ENCODE results near the gene SLC44A3.
"Not testable (repeated sequence)": the region's sequence is repeated elsewhere in the genome, so short reads cannot be mapped to it uniquely, and the experiment has no call there.

The SLC44A3 gene

DNA sequence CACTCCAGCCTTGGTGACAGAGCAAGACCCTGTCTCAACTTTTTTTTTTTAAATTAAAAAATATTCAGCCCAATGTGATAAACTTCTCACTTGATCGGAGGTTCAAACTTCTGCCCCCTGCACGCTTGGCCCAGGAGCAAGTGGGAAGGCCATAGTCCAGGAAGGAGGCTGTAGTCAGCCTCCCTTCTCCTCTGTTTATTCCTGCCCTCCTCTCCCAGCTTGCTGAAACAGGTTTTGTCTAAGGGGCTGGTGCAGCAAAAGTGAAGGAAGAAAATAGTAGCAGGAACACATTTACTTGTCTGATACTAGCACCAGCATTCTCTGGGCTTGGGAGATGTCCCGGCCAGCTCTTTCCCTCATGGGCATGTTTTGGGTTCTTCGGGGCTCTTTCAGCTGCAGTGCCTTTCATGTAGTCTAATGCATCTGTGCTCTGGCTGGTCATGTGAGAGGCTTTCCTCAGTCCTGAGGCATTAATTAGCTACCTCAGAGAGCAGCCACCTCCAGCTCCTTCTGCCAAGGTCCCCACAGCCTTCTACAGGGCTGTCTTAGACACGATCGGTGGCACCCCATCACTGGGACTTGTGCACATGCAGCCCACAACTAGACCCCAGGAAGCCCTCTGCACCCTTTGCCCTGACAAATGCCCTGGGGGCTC is 12.9 kb downstream of the SLC44A3 start:
- no peak overlapping the region for H3K27ac Mint-ChIP-seq
- H3K9me3 Mint-ChIP-seq: no peaks in the 10 kb centered on the region
- no peak overlapping the region for H3K4me3 Mint-ChIP-seq
- H3K27me3 Mint-ChIP-seq (ENCODE audit: low read depth): peaks cover 45% of the 10 kb centered on the region
- H3K4me1 Mint-ChIP-seq (ENCODE audit: low read depth): no peaks in the 10 kb centered on the region
- no peaks in the 10 kb centered on the region for H3K36me3 Mint-ChIP-seq (ENCODE audit: low read depth)

DNA sequence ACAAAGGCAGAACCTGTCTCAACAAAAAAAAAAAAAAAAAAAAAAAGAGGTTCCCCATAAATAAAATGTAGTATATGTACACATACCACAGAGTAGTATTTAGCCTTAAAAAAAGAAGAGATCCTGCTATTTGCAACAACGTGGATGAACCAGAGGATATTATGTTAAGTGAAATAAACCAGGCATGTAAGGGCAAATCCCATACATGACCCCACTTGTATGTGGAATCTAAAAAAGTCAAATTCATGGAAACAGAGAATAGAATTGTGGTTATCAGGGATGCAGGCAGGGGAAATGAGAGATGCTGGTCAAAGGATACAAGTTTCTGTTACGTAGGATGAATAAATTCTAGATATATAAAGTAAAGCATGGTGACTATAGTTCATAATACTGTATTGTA is 16.7 kb downstream of the SLC44A3 start:
- Mint-ChIP-seq H3K27ac (no peak overlapping the region), H3K4me3 (no peak overlapping the region), H3K36me3 (ENCODE audit: low read depth) (no peaks in the 10 kb centered on the region), H3K9me3 (no peaks in the 10 kb centered on the region), H3K27me3 (ENCODE audit: low read depth) (peaks cover 23% of the 10 kb centered on the region), H3K4me1 (ENCODE audit: low read depth) (no peaks in the 10 kb centered on the region)

DNA sequence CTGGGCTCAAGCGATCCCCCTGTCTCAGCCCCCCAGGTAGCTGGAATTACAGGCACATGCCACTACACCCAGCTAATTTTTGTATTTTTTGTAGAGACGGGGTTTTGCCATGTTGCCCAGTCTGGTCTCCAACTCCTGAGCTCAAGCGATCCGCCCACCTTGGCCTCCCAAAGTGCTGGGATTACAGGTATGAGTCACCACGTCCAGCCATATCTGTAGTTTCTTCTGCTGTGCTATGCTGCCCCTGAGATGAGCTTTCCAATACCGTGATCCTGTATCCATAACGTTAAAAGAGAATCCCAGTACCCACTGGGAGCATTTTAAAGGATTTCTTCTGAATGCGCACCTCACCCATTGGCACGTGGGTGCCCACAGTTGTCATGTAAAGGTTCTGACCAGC is 20.2 kb downstream of the SLC44A3 start:
- H3K4me3 Mint-ChIP-seq; H3K9me3 Mint-ChIP-seq; H3K27ac Mint-ChIP-seq; H3K36me3 Mint-ChIP-seq (ENCODE audit: low read depth); H3K4me1 Mint-ChIP-seq (ENCODE audit: low read depth): not testable (repeated sequence)
- H3K27me3 Mint-ChIP-seq (ENCODE audit: low read depth): peaks cover 19% of the 10 kb centered on the region

DNA sequence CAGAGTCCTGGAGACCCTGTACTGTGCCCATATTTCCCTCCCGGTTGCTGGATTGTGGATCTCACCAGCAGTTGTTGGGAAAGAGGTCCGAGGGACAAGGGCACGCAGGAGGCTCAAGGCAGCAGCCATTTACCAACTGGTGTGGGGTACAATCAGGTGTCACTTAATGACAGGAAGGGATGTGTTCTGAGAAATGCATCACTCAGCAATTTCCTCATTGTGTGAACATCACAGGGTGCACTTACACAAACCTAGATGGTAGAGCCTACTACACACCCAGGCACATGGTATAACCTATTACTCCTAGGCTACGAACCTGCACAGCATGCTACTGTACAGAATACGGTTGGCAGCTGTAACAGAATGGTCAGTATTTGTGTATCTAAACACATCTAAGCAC is 20.7 kb downstream of the SLC44A3 start:
- no peak overlapping the region for H3K27ac Mint-ChIP-seq
- H3K27me3 Mint-ChIP-seq (ENCODE audit: low read depth): peaks cover 16% of the 10 kb centered on the region
- no peaks in the 10 kb centered on the region for H3K9me3 Mint-ChIP-seq
- H3K4me3 Mint-ChIP-seq: no peak overlapping the region
- H3K36me3 Mint-ChIP-seq (ENCODE audit: low read depth): no peaks in the 10 kb centered on the region
- no peaks in the 10 kb centered on the region for H3K4me1 Mint-ChIP-seq (ENCODE audit: low read depth)

DNA sequence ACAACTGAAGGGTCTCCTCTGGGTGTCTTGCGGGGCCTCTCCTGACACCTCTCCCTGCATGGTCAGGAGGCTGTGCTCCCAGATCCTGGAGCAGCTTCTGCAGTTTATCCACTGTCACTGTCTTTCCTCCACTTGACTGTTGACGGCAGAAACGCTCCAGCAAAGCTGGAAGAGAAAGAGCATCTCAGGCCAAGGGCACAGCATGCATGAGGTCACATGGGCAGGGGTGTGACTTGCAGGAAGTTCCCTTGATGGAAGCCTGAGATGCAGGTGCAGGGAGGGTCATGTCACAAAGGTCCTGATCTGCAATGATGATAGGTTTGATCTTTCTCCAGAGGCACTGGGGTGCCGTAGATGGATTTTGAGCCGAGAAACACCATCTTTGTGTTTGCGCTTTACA is 23.3 kb downstream of the SLC44A3 start:
- H3K4me3 Mint-ChIP-seq: no peak overlapping the region
- H3K36me3 Mint-ChIP-seq (ENCODE audit: low read depth): no peaks in the 10 kb centered on the region
- H3K9me3 Mint-ChIP-seq: no peaks in the 10 kb centered on the region
- peaks cover 2% of the 10 kb centered on the region for H3K4me1 Mint-ChIP-seq (ENCODE audit: low read depth)
- peaks cover 11% of the 10 kb centered on the region for H3K27me3 Mint-ChIP-seq (ENCODE audit: low read depth)
- H3K27ac Mint-ChIP-seq: no peak overlapping the region

DNA sequence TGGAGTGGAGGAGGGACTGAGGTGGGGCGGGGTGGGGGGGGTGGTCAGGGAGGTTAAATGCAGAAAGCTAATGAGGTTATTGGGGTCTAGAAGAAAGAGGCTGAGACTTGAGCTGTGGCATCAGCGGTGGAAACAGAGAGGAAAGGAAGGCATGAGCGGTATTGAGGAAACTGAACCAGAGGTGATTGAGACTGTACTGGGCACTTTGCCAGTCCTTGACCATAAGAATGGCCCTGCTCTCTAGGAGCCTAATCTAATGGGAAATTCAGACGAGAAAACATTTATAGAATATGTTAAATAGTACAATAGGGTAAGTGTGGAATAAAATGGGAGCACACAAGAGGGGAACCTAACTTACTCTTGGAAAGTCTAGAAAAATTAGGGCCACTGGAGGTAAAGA is 23.7 kb downstream of the SLC44A3 start:
- Mint-ChIP-seq H3K4me3 (no peak overlapping the region), H3K27ac (no peak overlapping the region), H3K27me3 (ENCODE audit: low read depth) (peaks cover 11% of the 10 kb centered on the region), H3K36me3 (ENCODE audit: low read depth) (no peaks in the 10 kb centered on the region), H3K9me3 (no peaks in the 10 kb centered on the region), H3K4me1 (ENCODE audit: low read depth) (peaks cover 2% of the 10 kb centered on the region)

DNA sequence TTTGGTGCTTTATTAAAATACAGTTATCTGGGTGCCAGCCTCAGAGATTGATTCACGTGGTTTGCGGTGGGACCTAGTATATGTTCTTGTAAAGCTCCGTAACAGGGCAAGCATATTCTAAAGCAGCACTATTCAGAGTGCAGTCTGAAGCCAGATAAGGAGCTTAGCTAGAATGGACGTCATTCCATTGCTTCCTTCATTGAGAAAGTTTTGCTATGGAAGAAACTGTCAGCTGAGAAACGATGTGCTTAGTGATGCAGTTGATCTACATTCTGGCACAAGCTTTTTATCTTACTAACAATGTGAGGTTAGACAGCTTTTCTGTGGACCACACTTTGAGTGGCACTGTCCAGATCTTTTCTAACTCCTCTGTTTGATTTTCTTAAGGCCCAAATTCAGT is 26.2 kb downstream of the SLC44A3 start:
- H3K4me1 Mint-ChIP-seq (ENCODE audit: low read depth): peaks cover 2% of the 10 kb centered on the region
- peaks cover 11% of the 10 kb centered on the region for H3K27me3 Mint-ChIP-seq (ENCODE audit: low read depth)
- H3K4me3 Mint-ChIP-seq: no peak overlapping the region
- H3K27ac Mint-ChIP-seq: no peak overlapping the region
- H3K9me3 Mint-ChIP-seq: no peaks in the 10 kb centered on the region
- no peaks in the 10 kb centered on the region for H3K36me3 Mint-ChIP-seq (ENCODE audit: low read depth)

DNA sequence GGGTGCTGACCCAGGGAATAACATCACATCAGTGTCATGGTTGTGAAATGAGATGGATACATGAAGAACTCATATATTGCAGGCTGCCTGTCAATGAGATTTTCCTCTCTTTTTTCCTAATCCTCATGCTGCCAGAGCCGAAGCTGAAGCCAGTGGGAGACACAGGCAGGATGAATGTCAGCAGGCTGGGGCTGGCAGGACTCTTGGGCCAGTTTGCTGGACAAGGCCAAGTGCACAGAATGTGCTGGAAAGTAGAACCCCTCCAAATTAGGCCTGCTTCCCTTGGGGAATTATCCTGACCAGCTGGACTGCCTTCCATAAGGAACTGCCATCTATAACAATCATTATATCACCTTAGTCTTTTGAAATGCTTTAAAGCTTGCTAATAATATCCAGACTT is 31.4 kb downstream of the SLC44A3 start:
- Mint-ChIP-seq H3K9me3 (no peaks in the 10 kb centered on the region), H3K4me1 (ENCODE audit: low read depth) (peaks cover 2% of the 10 kb centered on the region), H3K27me3 (ENCODE audit: low read depth) (no peaks in the 10 kb centered on the region), H3K4me3 (no peak overlapping the region), H3K36me3 (ENCODE audit: low read depth) (no peaks in the 10 kb centered on the region), H3K27ac (no peak overlapping the region)

DNA sequence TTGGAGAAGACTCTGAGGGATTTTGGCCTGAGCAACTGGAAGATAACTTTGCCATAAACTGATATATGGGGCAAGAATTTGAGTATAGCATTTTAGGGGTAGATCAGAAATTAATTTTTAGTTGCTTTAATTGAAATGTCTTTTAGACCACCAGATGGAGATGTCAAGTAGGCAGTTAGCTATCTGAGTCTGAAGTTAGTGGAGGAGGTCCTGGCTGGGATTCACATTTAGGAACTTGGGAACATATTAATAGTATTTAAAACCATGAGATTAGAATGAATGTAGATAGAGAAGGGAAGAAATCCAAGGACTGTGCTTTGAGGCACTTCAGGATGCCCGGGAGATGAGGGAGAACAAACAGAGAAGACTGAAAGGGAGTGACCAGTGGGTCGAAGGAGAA is 32.6 kb downstream of the SLC44A3 start:
- no peaks in the 10 kb centered on the region for H3K36me3 Mint-ChIP-seq (ENCODE audit: low read depth)

DNA sequence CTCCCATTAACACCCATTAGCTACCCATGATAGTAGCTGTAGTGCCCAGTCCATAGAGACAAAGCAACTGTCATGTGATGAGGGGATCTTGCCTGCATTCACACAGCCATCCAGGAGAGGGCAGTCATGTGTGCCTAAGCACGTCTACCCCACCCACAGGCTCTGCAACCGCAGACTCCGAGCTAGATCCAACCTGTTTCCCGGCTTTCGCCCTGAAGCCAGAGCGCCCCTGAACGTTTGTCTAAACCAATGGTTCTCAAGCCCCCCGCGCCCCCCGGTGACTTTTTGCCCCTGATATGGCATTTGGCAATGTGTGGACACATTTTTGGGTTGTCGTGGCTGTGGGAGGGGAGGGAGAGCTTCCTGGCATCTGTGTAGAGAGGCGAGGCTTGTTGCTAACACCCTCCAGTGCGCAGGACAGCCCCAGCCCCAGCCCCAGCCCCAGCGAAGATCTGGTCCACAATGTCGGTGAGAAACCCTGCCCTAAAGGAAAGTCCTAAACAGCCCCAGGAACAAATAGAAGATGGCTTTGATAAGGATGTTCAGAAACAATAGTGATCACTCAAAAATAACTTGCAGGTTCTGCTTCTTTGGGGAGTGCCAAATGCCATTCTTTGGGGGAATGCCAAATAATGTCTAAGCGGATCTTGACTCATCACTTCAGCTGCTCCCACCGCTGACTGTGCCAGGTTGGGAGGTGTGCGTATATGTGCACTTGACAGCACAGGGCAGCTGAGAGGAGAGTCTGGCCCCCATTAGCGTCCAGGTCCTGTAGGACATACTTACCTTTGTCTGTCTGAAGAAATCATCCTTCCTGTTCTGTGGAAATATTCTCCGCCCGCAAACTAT is 34.5 kb downstream of the SLC44A3 start:
- Mint-ChIP-seq H3K9me3 (no peaks in the 10 kb centered on the region), H3K27me3 (ENCODE audit: low read depth) (peaks cover 8% of the 10 kb centered on the region), H3K27ac (no peak overlapping the region), H3K4me3 (no peak overlapping the region), H3K4me1 (ENCODE audit: low read depth) (no peaks in the 10 kb centered on the region), H3K36me3 (ENCODE audit: low read depth) (no peaks in the 10 kb centered on the region)

More for the DNA sequence above, 32.6 kb downstream of the SLC44A3 start:
- Mint-ChIP-seq H3K4me3 (no peak overlapping the region), H3K27me3 (ENCODE audit: low read depth) (peaks cover 3% of the 10 kb centered on the region), H3K27ac (no peak overlapping the region), H3K4me1 (ENCODE audit: low read depth) (no peaks in the 10 kb centered on the region), H3K9me3 (no peaks in the 10 kb centered on the region)

DNA sequence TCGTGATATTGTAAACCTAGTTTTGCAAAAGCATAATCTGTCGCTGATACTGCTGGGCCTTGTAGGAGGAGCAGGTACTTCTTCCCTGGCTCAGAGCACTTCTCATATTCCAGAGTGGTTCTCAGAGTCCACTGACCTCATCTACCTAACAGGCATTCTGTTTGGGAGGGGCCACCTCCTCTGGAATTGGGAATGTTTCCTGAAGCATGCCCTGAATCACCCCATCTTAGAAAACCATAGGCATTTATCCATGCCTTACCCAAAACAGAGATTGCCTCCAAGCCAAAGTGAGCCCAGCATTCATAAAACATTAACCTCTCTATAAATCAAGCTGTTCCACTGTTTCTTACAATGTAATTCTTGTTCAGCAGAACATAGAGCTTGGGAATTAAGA is 35.1 kb downstream of the SLC44A3 start:
- H3K36me3 Mint-ChIP-seq (ENCODE audit: low read depth): no peaks in the 10 kb centered on the region
- H3K27ac Mint-ChIP-seq: no peak overlapping the region
- no peaks in the 10 kb centered on the region for H3K9me3 Mint-ChIP-seq
- peaks cover 8% of the 10 kb centered on the region for H3K27me3 Mint-ChIP-seq (ENCODE audit: low read depth)
- H3K4me1 Mint-ChIP-seq (ENCODE audit: low read depth): no peaks in the 10 kb centered on the region
- no peak overlapping the region for H3K4me3 Mint-ChIP-seq

DNA sequence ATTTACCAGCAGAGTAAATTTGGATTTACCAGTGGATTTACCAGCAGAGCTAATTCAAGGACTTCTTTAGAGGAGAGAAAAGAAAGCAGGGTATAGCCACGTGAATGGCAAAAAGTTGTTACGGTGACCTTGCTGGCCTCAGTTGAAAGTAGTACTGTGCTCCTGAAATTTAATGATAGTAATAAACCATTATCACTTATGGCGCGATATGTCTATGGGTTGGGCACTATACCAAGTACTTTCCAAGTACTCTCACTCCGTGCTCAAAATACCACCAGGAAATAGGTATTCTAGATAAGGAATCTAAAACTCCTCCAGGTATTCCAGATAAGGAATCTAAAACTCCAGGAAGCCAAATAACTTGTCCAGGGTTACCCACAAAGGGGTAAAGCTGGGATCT is 35.8 kb downstream of the SLC44A3 start:
- Mint-ChIP-seq H3K27ac (no peak overlapping the region), H3K4me3 (no peak overlapping the region), H3K4me1 (ENCODE audit: low read depth) (no peaks in the 10 kb centered on the region), H3K27me3 (ENCODE audit: low read depth) (peaks cover 8% of the 10 kb centered on the region), H3K36me3 (ENCODE audit: low read depth) (no peaks in the 10 kb centered on the region), H3K9me3 (no peaks in the 10 kb centered on the region)

DNA sequence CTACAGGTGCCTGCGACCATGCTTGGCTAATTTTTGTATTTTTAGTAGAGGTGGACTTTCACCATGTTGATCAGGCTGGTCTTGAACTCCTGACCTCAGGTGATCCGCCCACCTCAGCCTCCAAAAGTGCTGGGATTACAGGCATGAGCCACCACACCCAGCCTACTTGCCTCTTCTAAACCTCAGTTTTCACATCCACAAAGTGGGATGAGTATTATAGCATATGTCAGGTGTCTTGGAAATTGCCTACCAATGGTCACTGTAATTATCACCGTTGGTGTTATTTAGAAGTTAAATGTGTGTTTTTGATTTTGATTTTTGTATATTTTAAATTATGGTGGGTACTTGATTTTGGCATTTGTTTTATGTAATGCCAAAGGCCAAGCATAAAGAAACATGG is 36.7 kb downstream of the SLC44A3 start:
- H3K4me1 Mint-ChIP-seq (ENCODE audit: low read depth): no peaks in the 10 kb centered on the region
- H3K27me3 Mint-ChIP-seq (ENCODE audit: low read depth): peaks cover 8% of the 10 kb centered on the region
- H3K9me3 Mint-ChIP-seq: no peaks in the 10 kb centered on the region
- no peak overlapping the region for H3K27ac Mint-ChIP-seq
- H3K4me3 Mint-ChIP-seq: no peak overlapping the region
- no peaks in the 10 kb centered on the region for H3K36me3 Mint-ChIP-seq (ENCODE audit: low read depth)

DNA sequence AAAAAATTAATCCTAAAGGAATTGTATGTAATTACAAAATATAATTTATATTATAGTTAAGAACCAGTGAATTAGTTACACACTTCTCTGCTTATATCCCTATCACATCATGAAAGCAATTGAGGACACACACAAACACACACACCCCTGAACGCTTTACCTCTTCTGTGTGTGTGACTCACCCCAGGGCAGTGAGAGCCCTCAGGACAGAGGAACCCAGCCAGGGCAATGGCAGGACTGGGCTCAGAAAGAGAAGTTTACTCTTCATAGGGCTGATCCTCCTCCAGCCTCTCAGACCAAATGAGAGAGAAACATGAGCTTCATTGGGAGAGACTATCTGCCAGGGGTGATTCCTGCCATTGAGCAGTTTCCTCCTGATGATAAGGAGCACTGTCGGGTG is 38.1 kb downstream of the SLC44A3 start:
- Mint-ChIP-seq H3K4me1 (ENCODE audit: low read depth) (no peaks in the 10 kb centered on the region), H3K27ac (no peak overlapping the region), H3K36me3 (ENCODE audit: low read depth) (no peaks in the 10 kb centered on the region), H3K9me3 (no peaks in the 10 kb centered on the region), H3K4me3 (no peak overlapping the region), H3K27me3 (ENCODE audit: low read depth) (peaks cover 8% of the 10 kb centered on the region)

DNA sequence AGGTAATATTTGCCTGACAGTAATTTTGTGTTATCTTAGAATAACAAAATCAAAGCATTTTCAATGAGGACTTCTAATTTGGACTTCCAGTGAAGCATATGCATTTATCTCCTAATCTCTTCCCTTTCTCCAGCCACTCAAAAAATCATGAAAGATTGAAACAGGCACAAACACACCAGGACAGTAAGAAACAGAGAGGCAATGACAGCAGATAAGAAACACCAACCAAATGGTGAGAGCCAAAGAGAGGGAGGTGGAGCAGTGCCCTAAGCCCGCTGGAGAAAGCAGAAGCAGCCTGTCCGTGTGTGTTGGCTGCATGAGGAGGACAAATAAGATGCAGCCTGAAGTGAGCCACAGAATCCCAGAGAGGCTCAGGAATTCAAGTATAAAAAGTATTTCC is 39.0 kb downstream of the SLC44A3 start:
- no peaks in the 10 kb centered on the region for H3K36me3 Mint-ChIP-seq (ENCODE audit: low read depth)
- no peak overlapping the region for H3K4me3 Mint-ChIP-seq
- H3K27me3 Mint-ChIP-seq (ENCODE audit: low read depth): peaks cover 8% of the 10 kb centered on the region
- H3K27ac Mint-ChIP-seq: no peak overlapping the region
- H3K4me1 Mint-ChIP-seq (ENCODE audit: low read depth): no peaks in the 10 kb centered on the region
- no peaks in the 10 kb centered on the region for H3K9me3 Mint-ChIP-seq

Data from T-helper 1 cell treated with Interleukin-12 subunit alpha and Interleukin-12 subunit beta and Interleukin-4 antibody, amounts not matched to agents 30 μg/mL and 1 μg/mL, for 36 hours (primary cell).